NOMO-1 (cell line): Measurements from ENCODE around the gene NDRG4.

Experiments used
- DNase-seq, 2 experiments: peaks; one replicate each; lab custom pipeline; 2025; ENCODE audit not compliant: unreplicated experiment in 2 of 2; lab: John Stamatoyannopoulos, UW

The NDRG4 gene

GRCh38 chr16:58537124-58537906 lies 37.4 kb downstream of the NDRG4 start:
- no peak for DNase-seq

DNA sequence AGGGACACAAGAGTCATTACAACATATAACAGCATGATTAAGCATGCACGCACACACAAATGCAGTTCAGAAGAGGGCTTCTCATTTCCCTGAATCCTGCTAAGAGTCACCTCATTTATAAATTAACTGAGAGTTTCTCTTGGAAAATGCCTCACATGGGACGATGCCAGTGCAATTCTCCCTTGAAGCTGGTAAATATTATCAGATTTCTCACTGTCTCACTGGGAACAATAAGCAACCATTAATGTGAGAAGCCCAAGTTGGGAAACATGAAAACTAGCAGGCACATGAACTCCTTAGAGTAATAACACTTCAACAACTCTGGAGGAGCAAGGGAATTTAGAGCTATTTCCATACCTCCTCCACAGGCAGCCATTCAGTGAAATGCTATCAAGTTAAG lies 41.8 kb downstream of the NDRG4 start:
- no peak for DNase-seq

DNA sequence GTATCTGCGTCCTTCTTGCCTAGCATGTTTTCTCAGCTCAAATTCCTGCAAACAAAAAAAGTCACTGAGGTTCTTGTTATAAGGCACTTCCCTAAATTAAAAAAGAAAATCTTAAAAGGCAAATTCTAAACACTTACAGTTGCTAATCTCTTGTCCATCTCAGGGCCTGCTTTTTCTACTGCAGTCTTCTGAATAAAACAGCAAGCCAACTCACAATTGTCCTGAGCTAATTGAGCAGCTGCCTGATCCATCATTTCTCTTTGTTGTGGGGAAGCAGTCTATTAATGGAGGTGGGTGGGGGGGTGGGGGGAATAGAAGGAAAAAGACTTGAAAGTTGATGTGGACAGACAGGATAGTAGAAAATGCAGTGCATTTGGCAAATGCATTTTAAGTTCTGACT lies 42.3 kb downstream of the NDRG4 start:
- no peak for DNase-seq

- no peak for DNase-seq
Observed at GRCh38 chr16:58543685-58544084, 43.7 kb downstream of the NDRG4 start.

DNA sequence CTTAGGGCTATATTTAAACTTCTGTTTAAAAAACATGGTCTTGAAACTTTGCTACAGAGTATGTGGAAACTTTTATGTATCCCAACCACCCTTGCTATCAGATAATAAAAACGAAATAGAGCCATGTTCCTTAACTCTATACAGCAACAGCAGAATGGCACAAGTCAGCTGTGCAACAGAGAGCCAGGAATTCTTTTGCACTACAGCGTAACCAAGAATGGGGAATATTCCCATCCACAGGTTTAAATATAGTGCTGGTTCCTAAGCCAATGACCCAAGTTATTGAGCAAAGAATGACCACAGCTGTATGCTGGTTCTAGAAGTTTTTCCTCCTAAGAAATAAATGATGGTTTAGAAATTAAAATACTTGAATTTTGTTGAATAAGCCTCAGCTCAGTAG lies 48.4 kb downstream of the NDRG4 start:
- no peak for DNase-seq

DNA sequence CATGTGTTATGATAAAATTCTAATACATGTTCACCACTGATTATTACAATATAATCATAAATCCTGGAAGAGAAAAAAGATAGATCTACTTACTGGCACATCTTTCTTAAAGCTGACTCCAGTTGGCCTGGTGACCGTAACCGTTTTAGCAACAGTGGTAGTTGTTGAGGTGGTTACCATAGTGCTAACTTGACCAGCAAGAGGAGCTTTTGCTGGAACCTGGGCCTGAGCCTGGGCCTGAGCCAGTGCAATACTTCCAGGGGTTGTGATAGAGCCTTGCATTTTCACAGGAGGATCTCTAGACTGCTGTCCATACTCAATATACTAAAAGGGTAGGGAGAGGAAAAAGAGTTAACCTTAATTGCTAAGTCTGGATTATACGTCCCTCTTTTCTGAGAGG lies 51.6 kb downstream of the NDRG4 start:
- no peak for DNase-seq

- no peak for DNase-seq
Observed at GRCh38 chr16:58556678-58557077, 56.7 kb downstream of the NDRG4 start.
